NCI-H82 (cell line): Measurements from ENCODE around the gene NFKB1.
A peak's percentile ranks its signal among the peaks of the same experiment; 100 is the strongest.
"Not testable (repeated sequence)": the region's sequence is repeated elsewhere in the genome, so short reads cannot be mapped to it uniquely, and the experiment has no call there.

Experiments used
- DNase-seq: peaks from one replicate; lab custom pipeline; 2025; lab: John Stamatoyannopoulos, UW

NFKB1 gene, protein sequence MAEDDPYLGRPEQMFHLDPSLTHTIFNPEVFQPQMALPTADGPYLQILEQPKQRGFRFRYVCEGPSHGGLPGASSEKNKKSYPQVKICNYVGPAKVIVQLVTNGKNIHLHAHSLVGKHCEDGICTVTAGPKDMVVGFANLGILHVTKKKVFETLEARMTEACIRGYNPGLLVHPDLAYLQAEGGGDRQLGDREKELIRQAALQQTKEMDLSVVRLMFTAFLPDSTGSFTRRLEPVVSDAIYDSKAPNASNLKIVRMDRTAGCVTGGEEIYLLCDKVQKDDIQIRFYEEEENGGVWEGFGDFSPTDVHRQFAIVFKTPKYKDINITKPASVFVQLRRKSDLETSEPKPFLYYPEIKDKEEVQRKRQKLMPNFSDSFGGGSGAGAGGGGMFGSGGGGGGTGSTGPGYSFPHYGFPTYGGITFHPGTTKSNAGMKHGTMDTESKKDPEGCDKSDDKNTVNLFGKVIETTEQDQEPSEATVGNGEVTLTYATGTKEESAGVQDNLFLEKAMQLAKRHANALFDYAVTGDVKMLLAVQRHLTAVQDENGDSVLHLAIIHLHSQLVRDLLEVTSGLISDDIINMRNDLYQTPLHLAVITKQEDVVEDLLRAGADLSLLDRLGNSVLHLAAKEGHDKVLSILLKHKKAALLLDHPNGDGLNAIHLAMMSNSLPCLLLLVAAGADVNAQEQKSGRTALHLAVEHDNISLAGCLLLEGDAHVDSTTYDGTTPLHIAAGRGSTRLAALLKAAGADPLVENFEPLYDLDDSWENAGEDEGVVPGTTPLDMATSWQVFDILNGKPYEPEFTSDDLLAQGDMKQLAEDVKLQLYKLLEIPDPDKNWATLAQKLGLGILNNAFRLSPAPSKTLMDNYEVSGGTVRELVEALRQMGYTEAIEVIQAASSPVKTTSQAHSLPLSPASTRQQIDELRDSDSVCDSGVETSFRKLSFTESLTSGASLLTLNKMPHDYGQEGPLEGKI

DNA sequence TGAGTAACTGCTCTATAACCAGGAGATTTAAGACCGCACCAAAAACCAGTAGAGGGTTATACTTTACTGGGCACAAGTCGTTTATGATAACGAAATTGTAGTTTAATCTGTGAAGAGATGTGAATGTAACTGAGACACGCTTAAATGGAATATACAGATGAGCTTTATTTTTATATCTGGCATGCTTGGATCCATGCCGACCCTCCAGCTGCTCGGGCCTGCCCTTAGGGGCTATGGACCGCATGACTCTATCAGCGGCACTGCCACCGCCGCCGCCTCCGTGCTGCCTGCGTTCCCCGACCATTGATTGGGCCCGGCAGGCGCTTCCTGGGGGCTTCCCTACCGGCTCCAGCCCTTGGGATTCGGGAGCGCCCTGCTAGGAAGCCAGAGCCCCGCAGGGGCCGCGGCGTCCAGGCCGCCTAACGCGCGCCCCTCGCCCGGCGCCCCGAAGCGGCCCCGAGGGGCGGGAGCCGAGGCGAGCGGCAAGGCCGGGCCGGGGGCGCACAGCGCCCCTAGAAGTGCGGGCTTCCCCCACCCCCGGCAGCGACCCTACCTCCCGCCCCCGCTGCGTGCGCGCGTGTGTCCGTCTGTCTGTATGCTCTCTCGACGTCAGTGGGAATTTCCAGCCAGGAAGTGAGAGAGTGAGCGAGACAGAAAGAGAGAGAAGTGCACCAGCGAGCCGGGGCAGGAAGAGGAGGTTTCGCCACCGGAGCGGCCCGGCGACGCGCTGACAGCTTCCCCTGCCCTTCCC is at the start of gene NFKB1:
NFKB1 (plus strand) TSS at position 664 of the 751 bp plus-strand sequence. CDS start 24,160 bp downstream, outside the sequence.
- peak; percentile 55 for DNase-seq

DNA sequence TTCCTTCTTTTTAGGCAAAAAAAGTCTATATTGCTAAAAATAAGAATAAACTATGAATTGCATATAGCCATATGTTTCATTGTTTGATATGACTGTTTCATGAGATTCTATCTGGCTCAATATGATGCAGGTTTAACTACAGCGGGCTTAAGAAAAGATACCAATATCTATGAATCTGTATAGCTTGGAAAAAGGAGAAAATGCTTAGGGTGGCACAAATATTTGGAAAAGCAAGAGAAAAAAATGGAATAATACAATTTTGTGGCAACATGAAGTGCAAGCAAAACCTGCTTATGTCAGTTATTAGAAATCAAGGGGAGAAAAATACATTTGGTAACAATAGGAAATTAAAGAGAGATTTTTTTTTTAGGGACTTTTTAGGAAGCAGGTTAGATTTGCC is 48.3 kb upstream of the NFKB1 start:
- DNase-seq, result no peak

DNA sequence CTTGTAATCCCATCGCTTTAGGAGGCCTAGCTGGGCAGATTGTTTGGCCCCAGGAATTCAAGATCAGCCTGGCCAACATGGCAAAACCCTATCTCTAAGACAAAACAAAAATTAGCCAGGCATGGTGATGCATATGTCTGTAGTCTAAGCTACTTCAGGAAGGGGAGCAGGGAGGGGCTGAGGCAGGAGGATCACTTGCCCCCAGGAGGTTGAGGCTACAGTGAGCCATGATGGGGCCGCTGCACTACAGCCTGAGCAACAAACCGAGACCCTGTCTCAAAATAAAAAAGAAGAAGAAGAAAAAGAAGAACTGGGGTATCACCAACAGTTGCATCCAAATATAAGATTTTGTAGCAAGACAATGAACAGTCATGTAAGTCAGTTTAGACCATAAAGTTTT is 47.3 kb upstream of the NFKB1 start:
- no peak for DNase-seq

DNA sequence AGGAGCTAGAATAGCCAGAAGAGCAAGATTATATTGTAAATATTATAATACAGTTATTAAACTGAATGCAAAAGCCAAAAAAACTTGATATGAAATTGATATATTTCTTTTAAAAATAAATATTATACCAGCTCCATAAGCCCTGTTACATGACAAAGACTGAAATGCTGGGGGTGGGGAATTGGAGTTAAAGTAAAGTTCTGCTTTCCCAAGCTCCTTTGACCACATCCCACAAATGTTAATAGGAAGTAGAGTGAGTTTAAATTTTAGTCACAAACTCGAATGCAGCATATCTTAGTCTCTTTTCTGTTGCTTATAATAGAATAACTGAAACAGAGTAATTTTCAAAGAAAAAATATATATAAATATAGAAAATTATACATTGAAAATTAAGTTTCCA is 46.9 kb upstream of the NFKB1 start:
- DNase-seq, result no peak

DNA sequence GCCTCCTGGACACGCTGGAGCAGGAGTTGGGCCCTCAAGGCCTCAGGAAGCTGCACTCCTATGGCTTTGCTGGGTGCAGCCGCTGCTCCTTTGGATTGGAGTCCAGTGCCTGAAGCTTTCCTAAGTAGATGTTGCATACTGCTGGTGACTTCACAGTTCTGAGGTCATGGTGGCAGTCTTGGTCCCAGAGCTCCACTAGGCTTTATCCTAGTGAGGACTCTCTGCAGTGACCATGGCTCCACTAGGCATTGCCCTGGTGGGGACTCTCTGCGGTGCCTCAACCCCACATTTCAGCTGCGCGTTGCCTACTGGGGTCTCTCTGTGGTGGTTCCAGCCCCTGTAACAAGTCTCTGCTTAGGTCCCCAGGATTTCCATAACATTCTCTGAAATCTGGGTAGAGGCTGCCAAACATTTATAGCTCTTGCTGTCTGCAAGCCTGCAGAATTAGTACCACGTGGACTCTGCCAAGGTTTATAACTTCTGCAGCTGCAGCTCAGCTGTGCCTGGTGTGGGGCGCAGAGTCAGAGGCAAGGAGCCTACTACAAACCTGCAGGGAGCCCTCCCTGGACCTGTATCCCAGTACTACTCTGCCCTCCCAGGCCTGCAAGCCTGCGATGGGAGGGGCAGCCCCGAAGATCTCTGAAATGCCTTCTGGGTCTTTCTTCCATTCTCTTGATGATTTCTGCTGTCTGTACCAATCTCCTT is 46.0 kb upstream of the NFKB1 start:
- DNase-seq, result no peak

DNA sequence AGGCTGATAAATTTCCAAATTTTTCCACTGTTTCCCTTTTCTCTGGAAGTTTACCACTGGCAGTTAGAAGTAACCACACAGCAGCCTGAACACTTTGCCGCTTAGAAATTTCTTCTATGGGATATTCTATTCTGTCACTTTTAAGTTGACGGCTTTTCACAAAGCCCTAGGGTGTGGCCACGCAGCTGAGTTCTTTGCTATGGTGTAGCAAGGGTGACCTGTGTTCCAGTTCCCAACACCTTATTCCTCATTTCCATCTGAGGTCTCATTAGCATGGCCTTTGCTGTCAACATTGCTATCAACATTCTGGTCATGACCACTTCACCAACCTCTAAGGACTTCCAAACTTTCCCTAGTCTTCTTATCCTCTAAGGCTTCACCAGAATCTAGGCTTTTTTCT is 45.4 kb upstream of the NFKB1 start:
- no peak for DNase-seq

DNA sequence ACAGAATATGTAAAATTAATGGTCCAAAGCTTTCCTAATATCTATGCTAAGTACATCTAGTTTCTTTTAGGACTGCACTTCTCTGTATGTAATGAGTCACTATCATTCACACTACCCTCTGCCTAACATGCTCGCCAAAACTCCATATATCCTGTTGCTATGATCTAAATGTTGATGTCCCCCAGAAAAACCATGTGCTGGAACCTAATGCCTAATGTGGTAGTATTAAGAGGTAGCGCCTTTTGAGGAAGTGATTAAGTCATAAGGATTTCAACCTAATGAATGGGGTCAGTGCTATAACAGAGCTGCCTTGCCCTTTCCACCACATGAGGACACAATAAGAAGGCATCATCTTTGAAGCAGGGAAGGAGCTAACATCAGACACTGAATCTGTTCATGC is 34.9 kb upstream of the NFKB1 start:
- no peak for DNase-seq

DNA sequence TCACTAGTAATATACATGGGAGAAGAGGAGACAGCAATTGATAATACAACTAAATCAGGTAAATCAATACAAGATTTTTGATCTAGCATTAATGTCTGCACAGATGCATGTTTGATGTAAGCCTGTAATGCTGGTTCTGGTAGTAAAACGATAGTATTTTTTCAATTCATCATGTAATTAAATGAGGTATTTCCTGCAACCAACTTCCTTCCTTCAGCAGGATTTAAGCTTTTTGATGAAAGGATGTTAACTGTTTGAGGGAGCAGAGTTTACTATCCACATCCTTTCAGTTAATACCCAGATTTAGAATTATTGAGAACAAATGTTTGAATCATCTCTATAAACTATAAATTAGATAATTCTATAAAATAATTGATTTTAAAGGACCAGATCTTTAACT is 31.4 kb upstream of the NFKB1 start:
- DNase-seq, result no peak

DNA sequence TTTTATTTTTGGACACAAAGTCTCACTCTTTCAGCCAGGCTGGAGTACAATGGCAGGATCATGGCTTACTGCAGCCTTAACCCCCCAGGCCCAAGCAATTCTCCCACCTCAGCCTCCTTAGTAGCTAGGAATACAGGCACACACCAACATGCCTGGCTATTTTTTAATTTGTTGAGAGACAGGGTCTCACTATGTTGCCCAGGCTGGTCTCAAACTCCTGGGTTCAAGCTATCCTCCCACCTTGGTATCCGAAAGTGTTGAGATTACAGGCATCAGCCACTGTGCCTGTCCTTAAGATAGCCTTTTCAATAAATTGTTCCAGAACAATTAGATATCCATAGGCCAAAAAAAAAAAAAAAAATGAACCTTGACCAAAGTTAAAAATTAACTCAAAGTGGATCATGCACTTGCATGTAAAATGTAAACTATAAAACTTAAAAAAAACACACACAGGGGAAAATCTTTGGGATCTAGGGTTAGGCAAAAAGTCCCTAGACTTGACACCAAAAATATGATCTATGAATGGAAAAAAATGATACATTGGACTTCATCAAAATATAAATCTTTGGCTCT is 28.6 kb upstream of the NFKB1 start:
- no peak for DNase-seq

DNA sequence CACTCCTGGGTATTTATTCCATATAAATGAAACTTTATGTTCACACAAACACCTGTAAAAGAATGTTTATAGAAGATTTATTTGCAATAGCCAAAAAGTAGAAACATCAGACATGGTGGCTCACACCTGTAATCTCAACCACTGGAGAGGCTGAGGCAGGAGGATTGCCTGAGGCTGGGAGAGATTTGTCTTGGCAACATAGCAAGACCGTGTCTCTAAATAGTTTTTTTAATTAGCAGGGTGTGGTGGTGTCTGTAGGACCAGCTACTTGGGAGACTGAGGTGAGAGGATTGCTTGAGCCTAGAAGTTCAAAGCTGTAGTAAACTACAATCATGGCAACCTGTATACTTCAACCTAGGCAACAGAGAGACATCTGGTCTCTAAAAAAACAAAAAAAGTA is 27.7 kb upstream of the NFKB1 start:
- no peak for DNase-seq

DNA sequence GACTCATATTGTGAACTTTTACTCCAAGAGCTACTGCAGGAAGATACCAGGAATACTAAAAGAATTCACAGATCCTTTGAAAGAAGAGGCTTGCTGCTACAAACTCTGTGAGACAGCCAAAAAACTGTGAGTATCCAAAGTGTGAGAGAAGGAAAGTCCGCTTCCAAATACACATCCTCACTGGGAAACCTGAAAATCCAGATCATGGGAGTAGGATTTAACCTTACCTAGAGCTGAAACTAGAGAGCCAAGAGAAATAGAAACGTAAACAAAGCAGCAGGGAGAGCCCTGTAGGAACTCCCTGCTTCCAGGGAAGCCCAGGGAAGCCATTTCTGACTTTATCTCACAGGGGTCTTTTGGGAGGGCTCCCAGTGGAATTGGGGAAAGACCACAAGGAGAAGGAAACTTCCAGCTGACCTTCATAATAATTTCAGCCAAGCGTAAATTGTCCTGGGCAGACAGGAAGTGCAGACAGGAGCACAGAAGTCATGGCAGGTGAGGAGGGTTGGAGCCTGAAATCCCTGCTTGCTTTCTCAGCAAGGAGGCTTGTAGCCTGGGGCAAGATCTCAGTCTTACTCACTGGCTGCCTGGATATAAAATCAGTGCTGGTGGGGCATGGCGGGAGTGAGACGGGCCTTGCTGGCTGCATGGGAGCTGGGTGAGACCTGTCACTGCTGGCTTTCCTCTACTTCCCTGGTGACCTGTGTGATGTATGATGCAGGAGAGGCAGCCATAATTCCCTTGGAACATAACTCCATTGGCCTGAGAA is 26.2 kb upstream of the NFKB1 start:
- DNase-seq, result no peak

DNA sequence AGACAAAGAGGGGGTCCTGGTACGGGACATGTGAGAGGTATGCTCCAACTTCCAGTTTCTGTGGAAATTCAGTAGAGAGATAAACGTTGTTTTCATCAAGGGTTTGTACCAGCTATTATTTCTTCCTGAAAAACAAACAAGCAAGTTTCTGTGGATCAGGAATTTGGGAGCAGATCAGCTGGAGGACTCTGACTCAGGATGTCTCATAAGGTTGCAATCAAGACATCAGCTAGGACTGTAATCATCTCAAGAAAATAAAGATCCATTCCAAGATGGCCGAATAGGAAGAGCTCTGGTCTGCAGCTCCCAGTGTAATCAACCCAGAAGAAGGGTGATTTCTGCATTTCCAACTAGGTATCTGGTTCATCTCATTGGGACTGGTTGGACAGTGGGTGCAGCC is 23.5 kb upstream of the NFKB1 start:
- DNase-seq, result no peak

DNA sequence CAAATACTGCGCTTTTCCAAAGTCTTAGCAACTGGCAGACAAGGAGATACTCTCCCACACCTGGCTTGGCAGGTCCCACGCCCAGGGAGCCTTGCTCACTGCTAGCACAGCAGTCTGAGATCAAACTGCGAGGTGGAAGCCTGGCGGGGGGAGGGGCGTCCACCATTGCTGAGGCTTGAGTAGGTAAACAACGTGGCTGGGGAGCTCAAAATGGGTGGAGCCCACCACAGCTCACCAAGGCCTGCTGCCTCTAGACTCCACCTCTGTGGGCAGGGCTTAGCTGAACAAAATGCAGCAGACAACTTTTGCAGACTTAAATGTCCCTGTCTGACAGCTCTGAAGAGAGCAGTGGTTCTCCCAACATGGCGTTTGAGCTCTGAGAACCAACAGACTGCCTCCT is 23.0 kb upstream of the NFKB1 start:
- peak; percentile 6 for DNase-seq

DNA sequence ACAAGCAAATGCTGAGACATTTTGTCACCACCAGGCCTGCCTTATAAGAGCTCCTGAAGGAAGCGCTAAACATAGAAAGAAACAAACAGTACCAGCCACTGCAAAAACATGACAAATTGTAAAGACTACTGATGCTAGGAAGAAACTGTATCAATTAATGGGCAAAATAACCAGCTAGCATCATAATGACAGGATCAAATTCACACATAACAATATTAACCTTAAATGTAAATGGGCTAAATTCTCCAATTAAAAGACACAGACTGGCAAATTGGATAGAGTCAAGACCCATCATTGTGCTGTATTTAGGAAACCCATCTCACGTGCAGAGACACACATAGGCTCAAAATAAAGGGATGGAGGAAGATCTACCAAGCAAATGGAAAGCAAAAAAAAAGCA is 21.3 kb upstream of the NFKB1 start:
- not testable (repeated sequence) for DNase-seq

DNA sequence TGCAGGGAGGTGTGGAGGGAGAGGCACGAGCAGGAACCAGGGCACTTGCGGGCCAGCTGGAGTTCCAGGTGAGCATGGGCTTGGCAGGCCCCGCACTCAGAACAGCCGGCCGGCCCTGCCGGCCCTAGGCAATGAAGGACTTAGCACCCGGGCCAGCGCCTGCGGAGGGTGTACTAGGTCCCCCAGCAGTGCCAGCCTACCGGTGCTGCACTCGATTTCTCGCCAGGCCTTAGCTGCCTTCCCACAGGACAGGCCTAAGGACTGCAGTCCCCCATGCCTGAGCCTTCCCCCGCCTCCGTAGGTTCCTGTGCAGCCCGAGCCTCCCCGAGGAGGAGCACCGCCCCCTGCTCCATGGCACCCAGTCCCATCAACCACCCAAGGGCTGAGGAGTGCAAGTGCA is 18.0 kb upstream of the NFKB1 start:
- no peak for DNase-seq

DNA sequence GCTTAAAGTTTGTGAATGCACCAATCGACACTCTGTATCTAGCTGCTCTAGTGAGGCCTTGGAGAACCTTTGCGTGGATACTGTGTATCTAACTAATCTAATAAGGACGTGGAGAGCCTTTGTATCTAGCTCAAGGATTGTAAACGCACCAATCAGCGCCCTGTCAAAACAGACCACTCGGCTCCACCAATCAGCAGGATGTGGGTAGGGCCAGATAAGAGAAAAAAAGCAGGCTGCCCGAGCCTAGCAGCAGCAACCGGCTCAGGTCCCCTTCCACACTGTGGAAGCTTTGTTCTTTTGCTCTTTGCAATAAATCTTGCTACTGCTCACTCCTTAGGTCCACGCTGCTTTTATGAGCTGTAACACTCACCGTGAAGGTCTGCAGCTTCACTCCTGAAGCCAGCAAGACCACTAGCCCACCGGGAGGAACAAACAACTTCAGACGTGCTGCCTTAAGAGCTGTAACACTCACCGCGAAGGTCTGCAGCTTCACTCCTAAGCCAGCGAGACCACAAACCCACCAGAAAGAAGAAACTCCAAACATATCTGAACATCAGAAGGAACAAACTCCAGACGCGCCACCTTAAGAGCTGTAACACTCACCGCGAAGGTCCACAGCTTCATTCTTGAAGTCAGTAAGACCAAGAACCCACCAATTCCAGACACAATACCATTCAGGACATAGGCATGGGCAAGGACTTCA is 17.0 kb upstream of the NFKB1 start:
- not testable (repeated sequence) for DNase-seq

DNA sequence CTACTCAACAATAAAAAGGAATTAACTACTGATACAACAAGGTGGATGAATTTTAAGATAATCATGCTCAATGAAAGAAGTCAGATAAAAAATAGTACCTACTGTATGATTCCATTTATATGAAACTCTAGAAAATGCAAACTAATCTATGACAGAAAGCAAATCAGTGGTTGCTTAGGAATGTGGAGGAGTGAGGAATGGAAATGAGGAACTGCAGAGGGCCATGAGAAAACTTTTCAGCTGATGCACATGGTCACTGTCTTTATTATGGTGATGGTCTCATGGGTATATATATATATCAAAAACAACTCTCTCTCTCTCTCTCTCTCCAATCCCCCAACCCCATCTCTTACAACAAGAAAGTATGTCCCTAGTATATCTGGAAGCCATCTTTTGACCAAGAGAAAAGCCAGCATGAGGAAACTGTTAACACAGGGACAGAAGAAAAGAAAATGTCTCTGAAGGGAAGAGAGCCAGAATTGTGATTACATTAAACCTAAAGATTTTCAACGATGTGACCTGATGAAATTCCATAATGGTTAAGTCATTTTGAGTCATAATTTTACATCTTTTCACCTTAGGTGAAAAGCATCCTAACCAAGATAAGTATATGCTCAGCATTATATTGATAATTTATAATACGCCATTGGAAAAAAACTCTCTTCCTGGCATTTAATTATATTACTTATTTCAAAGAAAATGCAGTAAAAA is 8.5 kb upstream of the NFKB1 start:
- DNase-seq, result no peak

DNA sequence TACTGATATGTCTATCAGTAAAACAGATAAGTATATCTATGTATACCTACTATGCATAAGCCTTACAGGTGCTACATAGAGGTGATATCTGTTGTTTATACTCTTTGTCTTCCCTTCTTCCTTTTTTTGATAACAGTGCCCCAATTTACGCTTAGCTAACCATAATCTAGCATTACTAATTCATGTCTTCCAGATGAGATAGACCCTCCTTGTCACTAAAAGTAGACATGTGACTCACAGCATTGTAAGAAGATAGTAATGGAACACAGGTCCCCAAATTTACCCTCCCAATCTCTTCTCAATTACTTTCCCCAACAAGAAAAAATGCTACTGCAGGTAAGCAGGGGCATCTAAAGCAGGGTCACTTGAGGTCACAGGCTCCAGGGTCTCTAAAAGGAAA is 7.9 kb upstream of the NFKB1 start:
- DNase-seq, result no peak

DNA sequence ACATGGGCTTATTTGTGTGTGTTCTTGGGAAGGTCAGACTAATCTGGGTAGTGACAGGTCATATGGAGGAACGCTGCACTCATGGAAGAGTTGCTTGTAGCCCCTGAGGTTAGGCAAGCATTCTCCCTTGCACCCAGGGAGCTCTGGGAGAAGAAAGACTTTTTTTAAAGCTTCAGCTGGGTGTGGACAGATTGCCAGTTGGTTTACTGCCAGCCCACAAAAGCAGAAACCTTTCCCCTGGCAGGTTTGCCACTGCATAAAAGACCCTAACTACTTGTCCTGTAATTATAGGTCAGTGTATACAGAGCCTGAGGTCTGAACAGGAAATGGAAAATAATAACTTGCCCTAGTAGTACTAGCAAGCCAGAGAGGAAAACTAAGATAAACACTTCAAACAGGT is 7.4 kb upstream of the NFKB1 start:
- no peak for DNase-seq
